HUES48 (cell line): Measurements from ENCODE around the gene DCLK1.

Experiments used
- H3K27ac ChIP-seq: one replicate; pipeline ENCODE4 v1.7.0; 2013; ENCODE audit warnings: low read depth, low read length, inconsistent platforms
- H3K27me3 ChIP-seq: 2 replicates; pipeline ENCODE4 v1.6.1; 2013; ENCODE audit warnings: mild to moderate bottlenecking, low read length; ENCODE audit not compliant: control insufficient read depth, insufficient read depth
- H3K36me3 ChIP-seq: 2 replicates; pipeline ENCODE4 v1.6.1; 2013; ENCODE audit warnings: low read length; ENCODE audit not compliant: control insufficient read depth, insufficient read depth
- H3K4me1 ChIP-seq: 2 replicates; pipeline ENCODE4 v1.6.1; 2013; ENCODE audit warnings: mild to moderate bottlenecking, low read length; ENCODE audit not compliant: control insufficient read depth, insufficient read depth
- H3K4me3 ChIP-seq: 2 replicates; pipeline ENCODE4 v1.5.1; 2013; ENCODE audit warnings: mild to moderate bottlenecking, low read depth, low read length
- H3K9ac ChIP-seq: 2 replicates; pipeline ENCODE4 v1.6.1; 2013; ENCODE audit warnings: mild to moderate bottlenecking, low read depth, low read length, moderate library complexity
- H3K9me3 ChIP-seq: 2 replicates; pipeline ENCODE4 v1.6.1; 2013; ENCODE audit warnings: low read length; ENCODE audit not compliant: control insufficient read depth, insufficient read depth

The DCLK1 gene

GRCh38 chr13:35903075-35903474 is 228.1 kb downstream of the DCLK1 start:
- H3K9ac ChIP-seq, result no peak overlapping the region
- H3K36me3 ChIP-seq, result no peaks in the 10 kb centered on the region
- H3K27me3 ChIP-seq, result no peaks in the 10 kb centered on the region
- no peaks in the 10 kb centered on the region for H3K9me3 ChIP-seq
- no peak overlapping the region for H3K4me3 ChIP-seq
- H3K27ac ChIP-seq, result no peak overlapping the region
- peaks cover 9% of the 10 kb centered on the region for H3K4me1 ChIP-seq

GRCh38 chr13:35898041-35898440 is 233.1 kb downstream of the DCLK1 start:
- Histone ChIP-seq H3K27me3 (no peaks in the 10 kb centered on the region), H3K4me1 (no peaks in the 10 kb centered on the region), H3K9me3 (no peaks in the 10 kb centered on the region), H3K36me3 (no peaks in the 10 kb centered on the region), H3K27ac (no peak overlapping the region), H3K9ac (no peak overlapping the region), H3K4me3 (no peak overlapping the region)

GRCh38 chr13:35894636-35895035 is 236.5 kb downstream of the DCLK1 start:
- Histone ChIP-seq H3K36me3 (no peaks in the 10 kb centered on the region), H3K4me1 (peaks cover 12% of the 10 kb centered on the region), H3K4me3 (no peak overlapping the region), H3K9ac (no peak overlapping the region), H3K27me3 (no peaks in the 10 kb centered on the region), H3K9me3 (no peaks in the 10 kb centered on the region), H3K27ac (no peak overlapping the region)

GRCh38 chr13:35892837-35893814 is 238.1 kb downstream of the DCLK1 start:
- peaks cover 12% of the 10 kb centered on the region for H3K4me1 ChIP-seq
- no peaks in the 10 kb centered on the region for H3K9me3 ChIP-seq
- no peak overlapping the region for H3K27ac ChIP-seq
- no peaks in the 10 kb centered on the region for H3K27me3 ChIP-seq
- H3K9ac ChIP-seq, result no peak overlapping the region
- no peaks in the 10 kb centered on the region for H3K36me3 ChIP-seq
- H3K4me3 ChIP-seq, result no peak overlapping the region

- no peak overlapping the region for H3K27ac ChIP-seq
- H3K9ac ChIP-seq, result no peak overlapping the region
- H3K4me3 ChIP-seq, result no peak overlapping the region
- peaks cover 19% of the 10 kb centered on the region for H3K4me1 ChIP-seq
- no peaks in the 10 kb centered on the region for H3K36me3 ChIP-seq
- H3K27me3 ChIP-seq, result no peaks in the 10 kb centered on the region
- H3K9me3 ChIP-seq, result no peaks in the 10 kb centered on the region
Observed at GRCh38 chr13:35891507-35892441, 239.4 kb downstream of the DCLK1 start.

- Histone ChIP-seq H3K27ac (no peak overlapping the region), H3K4me3 (no peak overlapping the region), H3K36me3 (no peaks in the 10 kb centered on the region), H3K4me1 (peaks cover 23% of the 10 kb centered on the region), H3K9ac (no peak overlapping the region), H3K9me3 (no peaks in the 10 kb centered on the region), H3K27me3 (no peaks in the 10 kb centered on the region)
Observed at GRCh38 chr13:35889560-35889959, 241.6 kb downstream of the DCLK1 start.

- Histone ChIP-seq H3K4me3 (no peak overlapping the region), H3K9me3 (no peaks in the 10 kb centered on the region), H3K4me1 (peaks cover 29% of the 10 kb centered on the region), H3K9ac (no peak overlapping the region), H3K27ac (no peak overlapping the region), H3K36me3 (no peaks in the 10 kb centered on the region), H3K27me3 (no peaks in the 10 kb centered on the region)
Observed at GRCh38 chr13:35888981-35889380, 242.2 kb downstream of the DCLK1 start.

- Histone ChIP-seq H3K27me3 (no peaks in the 10 kb centered on the region), H3K36me3 (no peaks in the 10 kb centered on the region), H3K9ac (no peak overlapping the region), H3K27ac (no peak overlapping the region), H3K4me1 (peaks cover 30% of the 10 kb centered on the region), H3K4me3 (no peak overlapping the region), H3K9me3 (no peaks in the 10 kb centered on the region)
Observed at GRCh38 chr13:35888457-35888883, 242.7 kb downstream of the DCLK1 start.

- Histone ChIP-seq H3K27me3 (no peaks in the 10 kb centered on the region), H3K36me3 (no peaks in the 10 kb centered on the region), H3K9me3 (no peaks in the 10 kb centered on the region), H3K27ac (no peak overlapping the region), H3K9ac (no peak overlapping the region), H3K4me3 (no peak overlapping the region), H3K4me1 (peaks cover 27% of the 10 kb centered on the region)
Observed at GRCh38 chr13:35887115-35887666, 244.0 kb downstream of the DCLK1 start.

- no peak overlapping the region for H3K4me3 ChIP-seq
- no peaks in the 10 kb centered on the region for H3K36me3 ChIP-seq
- H3K27ac ChIP-seq, result no peak overlapping the region
- H3K4me1 ChIP-seq, result peaks cover 20% of the 10 kb centered on the region; the same call in 1 of the 2 replicates
- no peaks in the 10 kb centered on the region for H3K9me3 ChIP-seq
- H3K27me3 ChIP-seq, result no peaks in the 10 kb centered on the region
- H3K9ac ChIP-seq, result no peak overlapping the region
Observed at GRCh38 chr13:35886332-35887114, 244.7 kb downstream of the DCLK1 start.
